Pancreas (tissue), 10 donors: ENCODE measurements around the gene PSG7. TPM values are rescaled to one million over a fixed set of nuclear protein-coding genes. Genes with fewer than 3 reads are reported as not detected.
"Not testable (repeated sequence)": the region's sequence is repeated elsewhere in the genome, so short reads cannot be mapped to it uniquely, and the experiment has no call there.

ENCODE experiments used
- ATAC-seq, 4 donors: fragments of 200-7000 bp; cut with Tn5 transposase; one replicate each; pipeline versions ENCODE4 v1.8.0 to v1.9.1; 2020; ENCODE audit warnings: mild to moderate bottlenecking in 4 of 4, moderate library complexity in 4 of 4
- DNase-seq, 6 donors: peaks; one replicate each; pipeline ENCODE4 v3.0.0-alpha.2; 2020
- FAIRE-seq: peaks from 2 replicates; lab custom pipeline; 2012; peaks lifted over from hg19 to GRCh38; lab: Jason Lieb, UNC
- H3K27ac ChIP-seq, 4 donors: fragments of 200-600 bp; sonication (generic); 1 replicate in 3 of 4; 2 replicates in 1 of 4; pipeline versions ENCODE4 v1.5.0 to v1.8.0; 2020
- H3K27me3 ChIP-seq, 4 donors: fragments of 200-600 bp; one replicate each; pipeline ENCODE4 v1.8.0; 2021
- H3K36me3 ChIP-seq, 3 donors: fragments of 200-600 bp; sonication (generic) in 1 of 3; one replicate each; pipeline versions ENCODE4 v1.5.0 to v1.8.0; 2020 to 2021
- H3K4me1 ChIP-seq, 3 donors: fragments of 200-600 bp; one replicate each; pipeline ENCODE4 v1.8.0; 2021
- H3K4me3 ChIP-seq, 4 donors: fragments of 200-600 bp; sonication (generic) in 2 of 4; one replicate each; pipeline versions ENCODE4 v1.5.0 to v1.8.0; 2020 to 2021
- H3K9me3 ChIP-seq, 4 donors: fragments of 200-600 bp; one replicate each; pipeline ENCODE4 v1.8.0; 2021
- WGBS, 2 donors: extraction: QIAGEN DNeasy Blood & Tissue Kit; methylation state at CpG; one replicate each; pipeline ENCODE4 v1.1.7; 2013; 5-methylcytosine and 5-hydroxymethylcytosine counted together
- intact Hi-C, 3 donors: fragments of 100-400 bp; cut with DNase I; formaldehyde crosslinking; loops; one replicate each; pipeline versions ENCODE4 v1.11.1 to v1.14.2; 2022
- polyA plus RNA-seq, 2 donors: library from polyadenylated mRNA; stranded (reverse); fragments of 200-250 nt; gene quantifications; one replicate each; pipeline ENCODE4 v1.2.3, GENCODE V29; 2013
- total RNA-seq, 6 donors: library from RNA; stranded (reverse); fragmentation: NEBNext Ultra II Directional in 4 of 6; extraction: Animal tissue kit (Norgen Biotek cat#: 25700) in 4 of 6; gene quantifications; one replicate each; pipeline versions ENCODE4 v1.2.1 to v1.2.4, GENCODE V29; 2021 to 2023
- donor health status: healthy with polysubstance abuse.
- donor health status: DM: no; HTN: no; CAD: no; lungs with moderate emphysema.
- donor health status: DM: no; HTN: no; CAD: no.
- donor health status: control.
- donor health status: control.
- donor health status: Bipolar disorder and iron deficiency.
- donor health status: DM: yes; HTN: yes; CAD: no.
- donor health status: DM: no; HTN: no; CAD: no.
- donor health status: DM: no; HTN: no; CAD: no.
- donor health status: DM: yes; HTN: yes; CAD: no.

Gene PSG7
- total and polyA plus RNA-seq, 8 donors: not detected

GRCh38 chr19:42913516-42913915, 23.5 kb downstream of the PSG7 start:
- H3K4me1 ChIP-seq, ATAC-seq, intact Hi-C loops, FAIRE-seq, DNase-seq, H3K9me3 ChIP-seq, H3K4me3 ChIP-seq, H3K36me3 ChIP-seq, H3K27ac ChIP-seq, H3K27me3 ChIP-seq: not testable (repeated sequence)
- WGBS, 2 donors: 68 to 71% methylated on average over 5 of the region's 5 CpGs

- H3K27me3 ChIP-seq, H3K36me3 ChIP-seq, ATAC-seq, DNase-seq, H3K9me3 ChIP-seq, H3K4me3 ChIP-seq, intact Hi-C loops, FAIRE-seq, H3K27ac ChIP-seq, H3K4me1 ChIP-seq: not testable (repeated sequence)
- 67 to 71% methylated on average over 4 of the region's 4 CpGs for WGBS, 2 donors
These were observed 24.1 kb downstream of the PSG7 start for GRCh38 chr19:42912941-42913340.

GRCh38 chr19:42911731-42912130, 25.3 kb downstream of the PSG7 start:
- H3K4me3 ChIP-seq, FAIRE-seq, H3K27ac ChIP-seq, intact Hi-C loops, ATAC-seq, DNase-seq, H3K9me3 ChIP-seq, H3K4me1 ChIP-seq, H3K36me3 ChIP-seq, H3K27me3 ChIP-seq: not testable (repeated sequence)
- WGBS, 2 donors: 57 to 61% methylated on average over 5 of the region's 5 CpGs

GRCh38 chr19:42906162-42906561, 30.8 kb downstream of the PSG7 start:
- ATAC-seq, FAIRE-seq, H3K4me1 ChIP-seq, H3K27me3 ChIP-seq, H3K9me3 ChIP-seq, H3K4me3 ChIP-seq, DNase-seq, H3K36me3 ChIP-seq, H3K27ac ChIP-seq, intact Hi-C loops: not testable (repeated sequence)
- WGBS, 2 donors: 41 to 45% methylated on average over 5 of the region's 5 CpGs

- WGBS, 2 donors: 61 to 68% methylated on average over 4 of the region's 4 CpGs
- DNase-seq, H3K9me3 ChIP-seq, ATAC-seq, FAIRE-seq, H3K4me3 ChIP-seq, H3K4me1 ChIP-seq, intact Hi-C loops, H3K27ac ChIP-seq, H3K36me3 ChIP-seq, H3K27me3 ChIP-seq: not testable (repeated sequence)
These were observed 36.4 kb downstream of the PSG7 start for GRCh38 chr19:42900561-42900960.

GRCh38 chr19:42899674-42900073, 37.3 kb downstream of the PSG7 start:
- H3K4me3 ChIP-seq, H3K4me1 ChIP-seq, H3K27ac ChIP-seq, H3K9me3 ChIP-seq, H3K36me3 ChIP-seq, FAIRE-seq, H3K27me3 ChIP-seq, ATAC-seq, DNase-seq, intact Hi-C loops: not testable (repeated sequence)
- 52 to 68% methylated on average over 12 of the region's 12 CpGs for WGBS, 2 donors

- H3K4me1 ChIP-seq, DNase-seq, intact Hi-C loops, H3K36me3 ChIP-seq, H3K27ac ChIP-seq, FAIRE-seq, ATAC-seq, H3K27me3 ChIP-seq, H3K9me3 ChIP-seq, H3K4me3 ChIP-seq: not testable (repeated sequence)
- WGBS, 2 donors: 60 to 79% methylated on average over 1 of the region's 1 CpG
These were observed 37.9 kb downstream of the PSG7 start for GRCh38 chr19:42899110-42899509.

- H3K27me3 ChIP-seq, intact Hi-C loops, H3K4me1 ChIP-seq, H3K36me3 ChIP-seq, H3K9me3 ChIP-seq, FAIRE-seq, ATAC-seq, H3K4me3 ChIP-seq, DNase-seq, H3K27ac ChIP-seq: not testable (repeated sequence)
- 14 to 27% methylated on average over 1 of the region's 1 CpG for WGBS, 2 donors
These were observed 38.4 kb downstream of the PSG7 start for GRCh38 chr19:42898656-42899055.

- DNase-seq, H3K27me3 ChIP-seq, ATAC-seq, H3K4me1 ChIP-seq, H3K9me3 ChIP-seq, H3K27ac ChIP-seq, intact Hi-C loops, H3K36me3 ChIP-seq, H3K4me3 ChIP-seq, FAIRE-seq: not testable (repeated sequence)
- WGBS, 2 donors: 4 to 8% methylated on average over 1 of the region's 1 CpG
These were observed 39.3 kb downstream of the PSG7 start for GRCh38 chr19:42897729-42898128.

GRCh38 chr19:42890446-42890845, 46.6 kb downstream of the PSG7 start:
- FAIRE-seq, DNase-seq, H3K27me3 ChIP-seq, H3K36me3 ChIP-seq, H3K27ac ChIP-seq, intact Hi-C loops, H3K4me3 ChIP-seq, H3K4me1 ChIP-seq, ATAC-seq, H3K9me3 ChIP-seq: not testable (repeated sequence)
- WGBS, 2 donors: 65 to 72% methylated on average over 7 of the region's 7 CpGs

- ATAC-seq, H3K27ac ChIP-seq, H3K4me1 ChIP-seq, H3K4me3 ChIP-seq, H3K27me3 ChIP-seq, intact Hi-C loops, H3K9me3 ChIP-seq, H3K36me3 ChIP-seq, FAIRE-seq, DNase-seq: not testable (repeated sequence)
These were observed 49.0 kb downstream of the PSG7 start for GRCh38 chr19:42887876-42888445.

- WGBS, 2 donors: 70 to 81% methylated on average over 2 of the region's 2 CpGs
- H3K4me1 ChIP-seq, H3K4me3 ChIP-seq, FAIRE-seq, H3K36me3 ChIP-seq, H3K27me3 ChIP-seq, ATAC-seq, H3K9me3 ChIP-seq, H3K27ac ChIP-seq, intact Hi-C loops, DNase-seq: not testable (repeated sequence)
These were observed 54.3 kb downstream of the PSG7 start for GRCh38 chr19:42882730-42883129.

- ATAC-seq, H3K27ac ChIP-seq, FAIRE-seq, intact Hi-C loops, H3K36me3 ChIP-seq, H3K9me3 ChIP-seq, H3K27me3 ChIP-seq, H3K4me1 ChIP-seq, H3K4me3 ChIP-seq, DNase-seq: not testable (repeated sequence)
- WGBS, 2 donors: 27 to 28% methylated on average over 5 of the region's 5 CpGs
These were observed 55.0 kb downstream of the PSG7 start for GRCh38 chr19:42882010-42882409.
